GM20000 (cell line): ENCODE data around the gene BCL2L14.

Source experiments
- DNase-seq: peaks from one replicate; pipeline ENCODE4 v3.0.0; 2012; ENCODE audit warnings: low spot score
- TF ChIP-seq, protein P1 (sequence below): IDR thresholded peaks from 2 replicates; pipeline ENCODE4 v1.5.1; 2012; ENCODE audit warnings: mild to moderate bottlenecking, control low read depth; ENCODE audit errors: extremely low read depth, missing control alignments

BCL2L14 gene

DNA sequence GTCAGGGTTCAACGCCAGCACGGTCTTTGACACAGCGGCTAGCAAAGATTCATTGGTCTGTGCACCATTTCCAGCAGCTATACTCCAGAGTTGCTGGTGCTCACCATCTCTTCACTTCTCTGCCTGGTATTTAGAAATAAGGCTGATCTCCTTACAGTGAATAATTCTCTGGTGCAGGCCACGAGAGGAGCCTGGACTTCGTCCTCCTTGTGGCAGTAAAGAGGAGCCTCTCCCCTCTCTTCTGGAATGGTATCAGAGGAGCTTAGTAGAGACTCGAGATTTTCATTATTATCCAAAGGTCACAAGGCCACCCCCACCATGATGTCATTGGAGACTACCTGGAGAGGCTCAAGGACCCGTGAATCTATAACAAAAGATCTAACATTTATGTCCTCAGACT lies 30.8 kb upstream of the BCL2L14 start:
- TF ChIP-seq, protein P1, sequence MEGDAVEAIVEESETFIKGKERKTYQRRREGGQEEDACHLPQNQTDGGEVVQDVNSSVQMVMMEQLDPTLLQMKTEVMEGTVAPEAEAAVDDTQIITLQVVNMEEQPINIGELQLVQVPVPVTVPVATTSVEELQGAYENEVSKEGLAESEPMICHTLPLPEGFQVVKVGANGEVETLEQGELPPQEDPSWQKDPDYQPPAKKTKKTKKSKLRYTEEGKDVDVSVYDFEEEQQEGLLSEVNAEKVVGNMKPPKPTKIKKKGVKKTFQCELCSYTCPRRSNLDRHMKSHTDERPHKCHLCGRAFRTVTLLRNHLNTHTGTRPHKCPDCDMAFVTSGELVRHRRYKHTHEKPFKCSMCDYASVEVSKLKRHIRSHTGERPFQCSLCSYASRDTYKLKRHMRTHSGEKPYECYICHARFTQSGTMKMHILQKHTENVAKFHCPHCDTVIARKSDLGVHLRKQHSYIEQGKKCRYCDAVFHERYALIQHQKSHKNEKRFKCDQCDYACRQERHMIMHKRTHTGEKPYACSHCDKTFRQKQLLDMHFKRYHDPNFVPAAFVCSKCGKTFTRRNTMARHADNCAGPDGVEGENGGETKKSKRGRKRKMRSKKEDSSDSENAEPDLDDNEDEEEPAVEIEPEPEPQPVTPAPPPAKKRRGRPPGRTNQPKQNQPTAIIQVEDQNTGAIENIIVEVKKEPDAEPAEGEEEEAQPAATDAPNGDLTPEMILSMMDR = no peak
- DNase-seq = no peak

GRCh38 chr12:12046401-12046800 lies 24.3 kb upstream of the BCL2L14 start:
- TF ChIP-seq, protein P1 = no peak
- DNase-seq = no peak

DNA sequence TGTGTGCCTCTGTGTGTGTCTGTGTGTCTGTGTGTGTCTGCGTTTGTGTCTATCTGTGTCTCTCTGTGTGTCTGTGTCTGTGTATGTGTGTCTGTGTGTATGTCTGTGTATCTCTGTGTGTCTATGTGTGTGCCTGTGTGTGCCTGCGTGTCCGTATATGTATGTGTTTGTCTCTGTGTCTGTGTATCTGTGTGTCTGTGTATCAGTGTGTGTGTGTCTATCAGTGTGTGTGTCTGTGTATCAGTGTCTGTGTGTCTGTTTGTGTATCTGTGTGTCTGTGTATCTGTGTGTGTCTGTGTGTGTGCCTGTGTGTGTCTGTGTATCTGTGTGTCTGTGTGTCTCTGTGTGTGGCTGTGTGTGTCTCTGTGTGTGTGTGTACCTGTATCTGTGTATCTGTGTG lies 23.1 kb upstream of the BCL2L14 start:
- no peak for DNase-seq
- TF ChIP-seq, protein P1 = no peak

GRCh38 chr12:12048266-12048665 lies 22.5 kb upstream of the BCL2L14 start:
- DNase-seq = no peak
- TF ChIP-seq, protein P1 = no peak

GRCh38 chr12:12048714-12049113 lies 22.0 kb upstream of the BCL2L14 start:
- TF ChIP-seq, protein P1 = no peak
- DNase-seq = no peak

- DNase-seq = no peak
- TF ChIP-seq, protein P1 = no peak
These were observed 19.1 kb upstream of the BCL2L14 start for GRCh38 chr12:12051668-12052067.

DNA sequence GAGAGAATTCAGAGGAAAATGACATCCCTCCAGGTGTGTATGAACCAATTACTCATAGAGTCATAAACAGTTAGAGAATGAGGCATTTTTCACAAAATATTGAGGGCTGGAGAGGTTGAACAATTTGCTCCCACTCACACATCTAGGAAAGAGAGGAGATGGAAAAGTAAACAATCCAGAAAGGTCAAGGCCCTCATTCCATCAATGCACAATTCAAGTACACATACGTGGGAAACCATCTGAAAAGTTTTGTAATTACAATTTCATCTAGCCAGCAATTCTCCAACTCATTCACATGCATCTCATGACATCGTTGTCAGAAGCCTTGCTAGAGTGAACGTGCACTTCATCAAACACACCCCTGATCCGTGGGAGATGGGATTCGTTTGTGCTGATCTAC lies 15.7 kb upstream of the BCL2L14 start:
- TF ChIP-seq, protein P1 = no peak

More for the DNA sequence above, 15.7 kb upstream of the BCL2L14 start:
- no peak for DNase-seq
